Gastroesophageal sphincter (tissue), 4 donors: ENCODE measurements around the gene CUX1. TPM values are rescaled to one million over a fixed set of nuclear protein-coding genes. Genes with fewer than 3 reads are reported as not detected.

Experiments
- ATAC-seq: fragments of 150-250 bp; one replicate; pipeline ENCODE4 v1.9.1; 2016; ENCODE audit warnings: mild to moderate bottlenecking, moderate library complexity
- H3K27ac ChIP-seq, 4 donors: fragments of 200-600 bp; sonication (generic) in 3 of 4; 1 replicate in 3 of 4; 2 replicates in 1 of 4; pipeline ENCODE4 v1.5.1; 2016 to 2019
- H3K27me3 ChIP-seq: fragments of 200-600 bp; sonication (generic); one replicate; pipeline ENCODE4 v1.5.1; 2019
- H3K36me3 ChIP-seq, 2 donors: fragments of 200-600 bp; sonication (generic); one replicate each; pipeline ENCODE4 v1.5.1; 2019; ENCODE audit warnings: control low read depth in 1 of 2
- H3K4me1 ChIP-seq, 3 donors: fragments of 200-600 bp; sonication (generic); 1 replicate in 2 of 3; 2 replicates in 1 of 3; pipeline ENCODE4 v1.5.1; 2016 to 2019; ENCODE audit warnings: control low read depth in 2 of 3
- H3K4me3 ChIP-seq, 2 donors: fragments of 200-600 bp; sonication (generic); one replicate each; pipeline ENCODE4 v1.5.1; 2019; ENCODE audit warnings: mild to moderate bottlenecking in 1 of 2, moderate library complexity in 1 of 2
- H3K9me3 ChIP-seq, 3 donors: fragments of 200-600 bp; sonication (generic); one replicate each; pipeline ENCODE4 v1.5.1; 2017 to 2019; ENCODE audit warnings: control low read depth in 2 of 3
- CTCF ChIP-seq, 4 experiments: fragments of 200-600 bp in 2 of 4; fragments of 450-650 bp in 2 of 4; sonication (generic) in 1 of 4; IDR thresholded peaks; one replicate each; pipeline ENCODE4 v1.5.1; 2017 to 2019; ENCODE audit warnings: antibody characterized with exemption in 4 of 4, mild to moderate bottlenecking in 2 of 4, moderate library complexity in 2 of 4
- EP300 ChIP-seq: sonication (generic); formaldehyde crosslinking; IDR thresholded peaks from one replicate; pipeline ENCODE4 v1.6.1; 2017; ENCODE audit warnings: antibody characterized with exemption, mild to moderate bottlenecking
- POLR2A ChIP-seq, 2 donors: fragments of 450-650 bp; IDR thresholded peaks; one replicate each; pipeline ENCODE4 v1.6.1; 2017; ENCODE audit warnings: antibody characterized with exemption in 2 of 2, mild to moderate bottlenecking in 2 of 2, moderate library complexity in 1 of 2
- POLR2AphosphoS5 ChIP-seq: sonication (generic); formaldehyde crosslinking; IDR thresholded peaks from one replicate; pipeline ENCODE4 v1.6.1; 2017; ENCODE audit warnings: antibody characterized with exemption
- WGBS, 2 donors: methylation state at CpG; one replicate each; pipeline ENCODE4 v1.1.5; 2018; ENCODE audit warnings: low coverage in 1 of 2; 5-methylcytosine and 5-hydroxymethylcytosine counted together
- total RNA-seq, 4 donors: library from RNA; depleted of rRNA; stranded (reverse); fragments of >200 nt; gene quantifications; one replicate each; pipeline ENCODE4 v1.1.0, GENCODE V29; 2016

CUX1 gene
- total RNA-seq, 4 donors from 2014 or later = 84.4 to 134 (median 110) TPM

- WGBS, 2 donors = 40% methylated on average over 1 of the region's 3 CpGs; no CpG with 5 or more reads in 1 of the 2 donors
- H3K27me3 ChIP-seq = peaks cover 47% of the 10 kb centered on the region
- no peaks in the 10 kb centered on the region for H3K9me3 ChIP-seq
- ATAC-seq = no peak
- H3K36me3 ChIP-seq = peaks cover 0 to 6% of the 10 kb centered on the region in 2 donors
- H3K4me1 ChIP-seq = no peaks in the 10 kb centered on the region
- TF ChIP-seq EP300 (no peak), POLR2A (IDR thresholded peaks at IDR 0.05) (no peak), CTCF (IDR thresholded peaks at IDR 0.05) (no peak), POLR2AphosphoS5 (no peak)
- H3K27ac ChIP-seq = no peak overlapping the region
- no peak overlapping the region for H3K4me3 ChIP-seq
Observed at GRCh38 chr7:102319671-102320070, 502.2 kb downstream of the CUX1 start.

- WGBS, 2 donors = 100% methylated on average over 1 of the region's 14 CpGs; no CpG with 5 or more reads in 1 of the 2 donors
Observed at GRCh38 chr7:102320181-102320580, 502.8 kb downstream of the CUX1 start.

GRCh38 chr7:102320601-102321350 lies 503.4 kb downstream of the CUX1 start:
- H3K27ac ChIP-seq = no peak overlapping the region
- no peaks in the 10 kb centered on the region for H3K4me1 ChIP-seq
- H3K4me3 ChIP-seq = no peak overlapping the region
- no peaks in the 10 kb centered on the region for H3K36me3 ChIP-seq
- WGBS, 2 donors = 80 to 92% methylated on average over 7 to 20 of the region's 37 CpGs
- H3K27me3 ChIP-seq = peaks cover 53% of the 10 kb centered on the region
- no peak for ATAC-seq
- H3K9me3 ChIP-seq = no peaks in the 10 kb centered on the region
- no peak for TF ChIP-seq CTCF (IDR thresholded peaks at IDR 0.05)
- TF ChIP-seq POLR2A (IDR thresholded peaks at IDR 0.05) = no peak
- TF ChIP-seq EP300 = no peak
- TF ChIP-seq POLR2AphosphoS5 = no peak

More at GRCh38 chr7:102320181-102320580, 502.8 kb downstream of the CUX1 start:
- no peak overlapping the region for H3K4me3 ChIP-seq
- TF ChIP-seq EP300 (no peak), POLR2AphosphoS5 (no peak), POLR2A (IDR thresholded peaks at IDR 0.05) (no peak), CTCF (IDR thresholded peaks at IDR 0.05) (no peak)
- H3K27ac ChIP-seq = no peak overlapping the region
- no peaks in the 10 kb centered on the region for H3K9me3 ChIP-seq
- H3K27me3 ChIP-seq = peaks cover 47% of the 10 kb centered on the region
- H3K36me3 ChIP-seq = peaks cover 0 to under 1% of the 10 kb centered on the region in 2 donors
- ATAC-seq = no peak
- no peaks in the 10 kb centered on the region for H3K4me1 ChIP-seq

- Histone ChIP-seq H3K4me1 (no peaks in the 10 kb centered on the region), H3K9me3 (no peaks in the 10 kb centered on the region), H3K36me3 (no peaks in the 10 kb centered on the region), H3K4me3 (peak overlapping the region in 1 of 2 donors; percentile 10), H3K27ac (peak overlapping the region in 2 of 4 donors; percentile 17 to 46), H3K27me3 (peaks cover 61% of the 10 kb centered on the region)
- ATAC-seq = no peak
- WGBS, 2 donors = 54 to 100% methylated on average over 1 to 9 of the region's 73 CpGs
- TF ChIP-seq EP300 = no peak
- no peak for TF ChIP-seq CTCF (IDR thresholded peaks at IDR 0.05)
- no peak for TF ChIP-seq POLR2AphosphoS5
- TF ChIP-seq POLR2A (IDR thresholded peaks at IDR 0.05) = no peak
Observed at GRCh38 chr7:102321351-102322201, 504.1 kb downstream of the CUX1 start.
